Stomach (tissue), 9 donors: ENCODE data around the gene ARL4D. TPM values are rescaled to one million over a fixed set of nuclear protein-coding genes. Genes with fewer than 3 reads are reported as not detected.

Experiments used
- DNase-seq, 2 donors: peaks; one replicate each; pipeline versions ENCODE4 v3.0.0 to v3.0.0-alpha.2; 2013 to 2019
- H3K27ac ChIP-seq, 5 donors: fragments of 200-600 bp in 4 of 5; sonication (generic) in 4 of 5; one replicate each; pipeline ENCODE4 v1.5.1; 2013 to 2019; ENCODE audit warnings: mild to moderate bottlenecking in 1 of 5, moderate library complexity in 1 of 5
- H3K27me3 ChIP-seq, 3 donors: fragments of 200-600 bp; sonication (generic); one replicate each; pipeline ENCODE4 v1.5.1; 2017 to 2019; ENCODE audit warnings: mixed run types in 1 of 3
- H3K36me3 ChIP-seq, 4 donors: fragments of 200-600 bp; sonication (generic); 1 replicate in 3 of 4; 2 replicates in 1 of 4; pipeline ENCODE4 v1.5.1; 2016 to 2019
- H3K4me1 ChIP-seq, 4 donors: fragments of 200-600 bp; sonication (generic); one replicate each; pipeline ENCODE4 v1.5.1; 2016 to 2019
- H3K4me3 ChIP-seq, 4 donors: fragments of 200-600 bp; sonication (generic) in 3 of 4; one replicate each; pipeline ENCODE4 v1.5.1; 2016 to 2019; ENCODE audit warnings: mild to moderate bottlenecking in 1 of 4
- H3K9me3 ChIP-seq, 4 donors: fragments of 200-600 bp; sonication (generic); one replicate each; pipeline ENCODE4 v1.5.1; 2016 to 2019
- CTCF ChIP-seq, 7 experiments: fragments of 450-650 bp in 4 of 7; fragments of 200-600 bp in 3 of 7; sonication (generic) in 3 of 7; IDR thresholded peaks; one replicate each; pipeline ENCODE4 v1.5.1; 2016 to 2019; ENCODE audit warnings: antibody characterized with exemption in 7 of 7, control low read depth in 2 of 7, mild to moderate bottlenecking in 1 of 7
- EP300 ChIP-seq: sonication (generic); formaldehyde crosslinking; IDR thresholded peaks from one replicate; pipeline ENCODE4 v1.6.1; 2017; ENCODE audit warnings: antibody characterized with exemption
- POLR2A ChIP-seq, 4 donors: fragments of 450-650 bp; IDR thresholded peaks; one replicate each; pipeline ENCODE4 v1.6.1; 2016; ENCODE audit warnings: antibody characterized with exemption in 4 of 4, control low read depth in 2 of 4, mild to moderate bottlenecking in 1 of 4, moderate library complexity in 1 of 4
- POLR2AphosphoS5 ChIP-seq, 3 donors: sonication (generic); formaldehyde crosslinking; IDR thresholded peaks; one replicate each; pipeline ENCODE4 v1.6.1; 2016; ENCODE audit warnings: antibody characterized with exemption in 3 of 3
- WGBS, 5 donors: extraction: QIAGEN DNeasy Blood & Tissue Kit in 3 of 5; methylation state at CpG; one replicate each; pipeline versions ENCODE4 v1.1.5 to v1.1.7; 2013 to 2018; 5-methylcytosine and 5-hydroxymethylcytosine counted together
- intact Hi-C: fragments of 100-400 bp; cut with DNase I; formaldehyde crosslinking; loops from one replicate; pipeline ENCODE4 v1.15.1; 2023; ENCODE audit warnings: low total_unique reads
- polyA plus RNA-seq, 3 donors: library from polyadenylated mRNA; stranded (reverse); fragments of 200-250 nt; gene quantifications; one replicate each; pipeline ENCODE4 v1.2.3, GENCODE V29; 2013
- total RNA-seq, 5 donors: library from RNA; depleted of rRNA; stranded (reverse); fragments of >200 nt; gene quantifications; one replicate each; pipeline versions ENCODE4 v1.1.0 to v1.2.3, GENCODE V29; 2014 to 2016
- donor health status: healthy with polysubstance abuse.
- donor health status: Bipolar disorder and iron deficiency.
- donor health status: healthy.

The ARL4D gene
- total and polyA plus RNA-seq, 8 donors, result 2.3 to 60.7 (median 9.8) TPM; not detected in 1

- TF ChIP-seq CTCF (IDR thresholded peaks at IDR 0.05) (no peak), POLR2AphosphoS5 (IDR thresholded peaks at IDR 0.05) (no peak), EP300 (no peak), POLR2A (IDR thresholded peaks at IDR 0.05) (no peak)
- no peaks in the 10 kb centered on the region for H3K27me3 ChIP-seq
- peaks cover 0 to 15% (median 9%) of the 10 kb centered on the region in 4 donors for H3K9me3 ChIP-seq
- H3K27ac ChIP-seq, result no peak overlapping the region
- 92 to 96% (median 93%) methylated on average over 20 to 26 of the region's 26 CpGs for WGBS, 5 donors
- H3K4me1 ChIP-seq, result no peaks in the 10 kb centered on the region
- intact Hi-C loops, result no loop called here
- H3K4me3 ChIP-seq, result no peak overlapping the region
- H3K36me3 ChIP-seq, result no peaks in the 10 kb centered on the region
- DNase-seq, result no peak
Measured at GRCh38 chr17:43378766-43379165, 20.0 kb upstream of the ARL4D start.

GRCh38 chr17:43380307-43380706 lies 18.5 kb upstream of the ARL4D start:
- H3K4me3 ChIP-seq, result no peak overlapping the region
- no peak for TF ChIP-seq EP300
- TF ChIP-seq POLR2A (IDR thresholded peaks at IDR 0.05), result no peak
- no peak for TF ChIP-seq POLR2AphosphoS5 (IDR thresholded peaks at IDR 0.05)
- no peak for TF ChIP-seq CTCF (IDR thresholded peaks at IDR 0.05)
- whole genome bisulfite sequencing, 5 donors, result 86 to 98% (median 93%) methylated on average over 5 of the region's 5 CpGs
- DNase-seq, result no peak
- H3K36me3 ChIP-seq, result no peaks in the 10 kb centered on the region
- H3K4me1 ChIP-seq, result peaks cover 0 to 4% (median 0%) of the 10 kb centered on the region in 4 donors
- H3K9me3 ChIP-seq, result peaks cover 0 to 15% (median 9%) of the 10 kb centered on the region in 4 donors
- H3K27me3 ChIP-seq, result no peaks in the 10 kb centered on the region
- H3K27ac ChIP-seq, result no peak overlapping the region
- intact Hi-C loops, result no loop called here

- WGBS, 5 donors, result 33 to 61% (median 51%) methylated on average over 3 of the region's 3 CpGs
- peak in 1 of 2 donors; percentile 70 for DNase-seq
- intact Hi-C loops, result no loop called here
Measured at GRCh38 chr17:43381204-43381603, 17.6 kb upstream of the ARL4D start.

GRCh38 chr17:43381621-43382020 lies 17.2 kb upstream of the ARL4D start:
- Histone ChIP-seq H3K27ac (peak overlapping the region in 1 of 5 donors; percentile 27), H3K4me3 (no peak overlapping the region), H3K36me3 (no peaks in the 10 kb centered on the region), H3K27me3 (no peaks in the 10 kb centered on the region), H3K9me3 (peaks cover 0 to 15% (median 9%) of the 10 kb centered on the region in 4 donors), H3K4me1 (peaks cover 0 to 4% (median 1%) of the 10 kb centered on the region in 4 donors)
- WGBS, 5 donors, result 86 to 93% (median 91%) methylated on average over 5 of the region's 5 CpGs
- no peak for DNase-seq
- intact Hi-C loops, result no loop called here
- TF ChIP-seq CTCF (IDR thresholded peaks at IDR 0.05) (no peak), EP300 (no peak), POLR2A (IDR thresholded peaks at IDR 0.05) (no peak), POLR2AphosphoS5 (IDR thresholded peaks at IDR 0.05) (no peak)

More at GRCh38 chr17:43381204-43381603, 17.6 kb upstream of the ARL4D start:
- no peaks in the 10 kb centered on the region for H3K36me3 ChIP-seq
- no peaks in the 10 kb centered on the region for H3K27me3 ChIP-seq
- H3K27ac ChIP-seq, result peak overlapping the region in 1 of 5 donors; percentile 27
- H3K9me3 ChIP-seq, result peaks cover 0 to 15% (median 9%) of the 10 kb centered on the region in 4 donors
- no peak overlapping the region for H3K4me3 ChIP-seq
- peaks cover 0 to 4% (median 0%) of the 10 kb centered on the region in 4 donors for H3K4me1 ChIP-seq
- TF ChIP-seq POLR2A (IDR thresholded peaks at IDR 0.05), result no peak

- Histone ChIP-seq H3K9me3 (peaks cover 0 to 15% (median 9%) of the 10 kb centered on the region in 4 donors), H3K4me1 (peaks cover 8 to 14% (median 10%) of the 10 kb centered on the region in 4 donors), H3K27ac (no peak overlapping the region), H3K36me3 (no peaks in the 10 kb centered on the region), H3K4me3 (no peak overlapping the region), H3K27me3 (no peaks in the 10 kb centered on the region)
- intact Hi-C loops, result no loop called here
- 92 to 99% (median 96%) methylated on average over 2 of the region's 2 CpGs for WGBS, 5 donors
- TF ChIP-seq CTCF (IDR thresholded peaks at IDR 0.05) (no peak), EP300 (no peak), POLR2A (IDR thresholded peaks at IDR 0.05) (no peak), POLR2AphosphoS5 (IDR thresholded peaks at IDR 0.05) (no peak)
- DNase-seq, result no peak
Measured at GRCh38 chr17:43382776-43383175, 16.0 kb upstream of the ARL4D start.
